Parathyroid adenoma (tissue), 2 donors: ENCODE data around the gene EVA1A.

ENCODE experiments used
- H2AFZ ChIP-seq: fragments of 300-600 bp; sonication (generic); one replicate; pipeline ENCODE4 v1.7.0; 2017; ENCODE audit warnings: antibody characterized with exemption, mild to moderate bottlenecking
- H3K27ac ChIP-seq: fragments of 300-600 bp; sonication (generic); one replicate; pipeline ENCODE4 v1.7.0; 2017
- H3K27me3 ChIP-seq: fragments of 300-600 bp; sonication (generic); one replicate; pipeline ENCODE4 v1.7.0; 2017; ENCODE audit warnings: low read length; ENCODE audit not compliant: control insufficient read depth, insufficient read depth
- H3K36me3 ChIP-seq: fragments of 300-600 bp; sonication (generic); one replicate; pipeline ENCODE4 v1.7.0; 2017; ENCODE audit warnings: low read length; ENCODE audit not compliant: control insufficient read depth, insufficient read depth
- H3K4me1 ChIP-seq: fragments of 300-600 bp; sonication (generic); one replicate; pipeline ENCODE4 v1.7.0; 2017; ENCODE audit warnings: control low read depth
- H3K4me2 ChIP-seq: fragments of 300-600 bp; sonication (generic); one replicate; pipeline ENCODE4 v1.7.0; 2017; ENCODE audit warnings: low read length
- H3K4me3 ChIP-seq: fragments of 300-600 bp; sonication (generic); one replicate; pipeline ENCODE4 v1.7.0; 2017; ENCODE audit warnings: low read depth, low read length
- H3K79me2 ChIP-seq: fragments of 300-600 bp; sonication (generic); one replicate; pipeline ENCODE4 v1.7.0; 2017; ENCODE audit warnings: control low read depth
- H3K9ac ChIP-seq: fragments of 300-600 bp; sonication (generic); one replicate; pipeline ENCODE4 v1.7.0; 2017; ENCODE audit warnings: mild to moderate bottlenecking
- H3K9me3 ChIP-seq: fragments of 300-600 bp; sonication (generic); one replicate; pipeline ENCODE4 v1.7.0; 2017; ENCODE audit warnings: low read length; ENCODE audit not compliant: control insufficient read depth
- TF ChIP-seq, protein P1 (sequence below): fragments of 300-600 bp; sonication (generic); IDR thresholded peaks from one replicate; pipeline ENCODE4 v1.7.0; 2017; ENCODE audit warnings: antibody characterized with exemption, mild to moderate bottlenecking
- donor health status: primary hyperparathyroidism.

The EVA1A gene

GRCh38 chr2:75521225-75521872, 39.4 kb downstream of the EVA1A start:
- Histone ChIP-seq H3K27ac (no peak overlapping the region), H3K9ac (no peak overlapping the region), H3K4me3 (no peak overlapping the region), H2AFZ (no peak overlapping the region), H3K79me2 (no peaks in the 10 kb centered on the region), H3K4me1 (no peaks in the 10 kb centered on the region), H3K36me3 (no peaks in the 10 kb centered on the region), H3K4me2 (no peak overlapping the region), H3K27me3 (no peaks in the 10 kb centered on the region), H3K9me3 (no peaks in the 10 kb centered on the region)
- TF ChIP-seq, protein P1, sequence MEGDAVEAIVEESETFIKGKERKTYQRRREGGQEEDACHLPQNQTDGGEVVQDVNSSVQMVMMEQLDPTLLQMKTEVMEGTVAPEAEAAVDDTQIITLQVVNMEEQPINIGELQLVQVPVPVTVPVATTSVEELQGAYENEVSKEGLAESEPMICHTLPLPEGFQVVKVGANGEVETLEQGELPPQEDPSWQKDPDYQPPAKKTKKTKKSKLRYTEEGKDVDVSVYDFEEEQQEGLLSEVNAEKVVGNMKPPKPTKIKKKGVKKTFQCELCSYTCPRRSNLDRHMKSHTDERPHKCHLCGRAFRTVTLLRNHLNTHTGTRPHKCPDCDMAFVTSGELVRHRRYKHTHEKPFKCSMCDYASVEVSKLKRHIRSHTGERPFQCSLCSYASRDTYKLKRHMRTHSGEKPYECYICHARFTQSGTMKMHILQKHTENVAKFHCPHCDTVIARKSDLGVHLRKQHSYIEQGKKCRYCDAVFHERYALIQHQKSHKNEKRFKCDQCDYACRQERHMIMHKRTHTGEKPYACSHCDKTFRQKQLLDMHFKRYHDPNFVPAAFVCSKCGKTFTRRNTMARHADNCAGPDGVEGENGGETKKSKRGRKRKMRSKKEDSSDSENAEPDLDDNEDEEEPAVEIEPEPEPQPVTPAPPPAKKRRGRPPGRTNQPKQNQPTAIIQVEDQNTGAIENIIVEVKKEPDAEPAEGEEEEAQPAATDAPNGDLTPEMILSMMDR = no peak

DNA sequence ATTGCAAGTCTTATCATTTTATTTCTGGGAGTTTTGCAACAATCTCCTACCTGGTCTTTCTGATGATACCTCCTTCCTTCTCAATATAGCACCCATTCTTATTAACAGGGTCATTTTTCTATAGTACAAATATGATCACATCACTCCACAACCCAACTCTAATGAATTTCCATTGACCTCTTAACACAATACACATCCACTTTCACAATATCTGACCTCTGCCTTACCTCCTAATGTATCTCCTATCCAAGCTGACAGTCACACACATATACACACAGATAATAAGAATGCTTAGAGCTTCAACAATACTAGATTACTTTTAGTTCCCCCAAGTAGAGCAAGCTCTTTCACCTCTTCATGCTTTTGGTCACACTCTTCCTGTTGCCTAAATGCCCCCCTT, 40.9 kb downstream of the EVA1A start:
- Histone ChIP-seq H3K9me3 (no peaks in the 10 kb centered on the region), H3K27me3 (no peaks in the 10 kb centered on the region), H3K4me3 (no peak overlapping the region), H3K4me2 (no peak overlapping the region), H3K27ac (no peak overlapping the region), H3K79me2 (no peaks in the 10 kb centered on the region), H2AFZ (no peak overlapping the region), H3K9ac (no peak overlapping the region), H3K36me3 (no peaks in the 10 kb centered on the region), H3K4me1 (no peaks in the 10 kb centered on the region)
- TF ChIP-seq, protein P1 = no peak

DNA sequence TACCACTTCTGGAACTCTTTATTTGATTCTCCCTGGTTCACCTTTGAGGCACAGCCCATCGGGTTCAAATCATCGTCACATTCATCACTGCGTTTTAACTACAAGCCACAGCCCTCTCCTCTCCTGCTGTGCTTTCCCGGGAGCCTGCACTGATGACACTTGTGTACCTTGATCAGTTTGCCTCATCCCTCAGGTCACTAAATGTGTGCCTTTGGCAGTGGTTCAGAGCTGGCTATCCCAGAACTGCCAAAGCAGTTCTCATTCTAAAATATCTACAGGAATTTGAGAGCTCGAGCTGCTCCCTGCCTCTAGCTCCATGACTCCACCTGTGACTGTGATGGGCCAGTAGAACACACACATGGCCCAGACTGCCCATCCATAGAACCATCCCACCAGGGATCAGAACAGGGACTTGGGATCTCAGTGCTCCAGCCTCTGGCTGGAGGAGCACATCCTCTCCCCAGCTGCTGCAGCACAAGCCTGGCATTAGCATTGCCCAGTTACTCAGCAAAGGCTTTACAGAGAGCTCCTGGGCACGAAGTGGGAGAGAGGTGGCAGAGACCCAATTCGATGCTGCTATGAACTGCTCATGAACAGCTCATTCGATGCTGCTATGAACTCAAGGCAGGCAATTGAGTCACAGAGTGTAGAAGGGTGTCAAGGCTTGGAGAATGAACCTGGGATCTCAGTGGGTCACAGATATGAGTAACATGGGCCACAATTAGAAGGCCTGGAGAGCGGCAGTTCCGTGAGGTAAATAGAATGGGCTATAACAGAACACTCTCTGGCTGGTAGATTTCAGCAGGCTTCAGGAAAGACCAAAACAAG, 41.9 kb downstream of the EVA1A start:
- Histone ChIP-seq H3K4me1 (no peaks in the 10 kb centered on the region), H2AFZ (no peak overlapping the region), H3K79me2 (no peaks in the 10 kb centered on the region), H3K27me3 (no peaks in the 10 kb centered on the region), H3K4me2 (no peak overlapping the region), H3K9me3 (no peaks in the 10 kb centered on the region), H3K9ac (no peak overlapping the region), H3K36me3 (no peaks in the 10 kb centered on the region), H3K4me3 (no peak overlapping the region), H3K27ac (no peak overlapping the region)
- TF ChIP-seq, protein P1 = no peak

DNA sequence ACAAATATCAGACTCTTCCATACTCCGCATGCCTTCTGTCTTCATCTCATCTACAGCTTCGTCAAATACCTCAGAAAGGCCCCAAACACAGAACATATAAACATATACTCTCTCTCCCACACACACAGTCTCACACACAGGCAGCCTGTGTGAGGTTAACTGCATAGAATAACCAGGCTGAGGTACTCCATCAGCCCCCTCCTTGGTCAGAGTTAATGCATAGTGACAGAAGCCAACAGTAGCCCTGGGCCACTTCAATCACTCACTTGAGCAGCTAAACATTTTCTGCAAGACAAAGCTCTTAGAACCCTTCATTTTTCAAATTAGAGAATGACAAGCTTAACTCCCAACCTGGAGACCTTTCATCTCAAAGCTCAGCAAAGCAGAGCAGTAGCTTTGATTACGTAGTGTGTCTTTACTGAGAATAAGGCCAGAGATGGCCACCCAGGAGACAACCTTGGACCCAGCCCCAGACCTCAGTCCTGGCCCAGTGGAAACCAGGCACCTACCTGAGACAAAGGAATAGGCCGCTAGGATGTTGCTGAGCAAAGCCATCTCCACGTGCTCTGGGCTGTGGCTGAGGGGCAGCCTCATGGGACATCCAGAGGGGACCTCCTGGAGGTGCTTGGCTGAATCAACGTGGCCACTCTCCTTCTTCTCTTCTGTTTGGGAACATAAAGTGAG, 43.0 kb downstream of the EVA1A start:
- Histone ChIP-seq H2AFZ (no peak overlapping the region), H3K4me2 (no peak overlapping the region), H3K9me3 (no peaks in the 10 kb centered on the region), H3K4me1 (no peaks in the 10 kb centered on the region), H3K9ac (no peak overlapping the region), H3K36me3 (no peaks in the 10 kb centered on the region), H3K4me3 (no peak overlapping the region), H3K27ac (no peak overlapping the region), H3K27me3 (no peaks in the 10 kb centered on the region), H3K79me2 (no peaks in the 10 kb centered on the region)
- TF ChIP-seq, protein P1 = no peak
